IMR-90 (cell line): Measurements from ENCODE around the gene PDCD2. TPM values are rescaled to one million over a fixed set of nuclear protein-coding genes. Genes with fewer than 3 reads are reported as not detected.

ENCODE experiments used
- ATAC-seq: fragments of 200-7000 bp; cut with Tn5 transposase; 2 replicates; pipeline ENCODE4 v1.9.1; 2020; ENCODE audit warnings: low read depth, mild to moderate bottlenecking, moderate library complexity
- BruUV-seq: library from RNA; stranded (reverse); fragments of 400-500 nt; replicated peaks from 2 replicates; lab custom pipeline; 2021; lab: Mats Ljungman, UMichigan
- CTCF ChIA-PET: fragments of 300-600 bp; formaldehyde crosslinking; extraction: SDS; loops from one replicate; lab custom pipeline; 2021; ENCODE audit warnings: antibody characterized with exemption; lab: Yijun Ruan, JAX
- POLR2A ChIA-PET: fragments of 300-600 bp; sonication (Branson Sonifier 250); formaldehyde crosslinking; loops from one replicate; lab custom pipeline; 2022; ENCODE audit warnings: antibody characterized with exemption; ENCODE audit not compliant: unreplicated experiment; lab: Charles Lee
- DNase-seq: peaks from one replicate; pipeline ENCODE4 v3.0.0; 2013
- H2AFZ ChIP-seq: replicated peaks from 2 replicates; pipeline ENCODE3; 2013; ENCODE audit warnings: low read length, mild to moderate bottlenecking; ENCODE audit not compliant: poor library complexity
- H2AK5ac ChIP-seq: 2 replicates; pipeline ENCODE4 v1.6.1; 2013; ENCODE audit warnings: low read depth, low read length, inconsistent platforms
- H2AK9ac ChIP-seq: replicated peaks from 2 replicates; pipeline ENCODE3; 2013; ENCODE audit warnings: mild to moderate bottlenecking, low read depth, low read length, moderate library complexity; ENCODE audit not compliant: poor library complexity
- H2BK120ac ChIP-seq: 2 replicates; pipeline ENCODE4 v1.6.1; 2013; ENCODE audit warnings: low read depth, low read length, inconsistent platforms
- H2BK15ac ChIP-seq: 3 replicates; pipeline ENCODE4 v1.6.1; 2013; ENCODE audit warnings: low read depth, low read length, inconsistent platforms
- H2BK20ac ChIP-seq: 2 replicates; pipeline ENCODE4 v1.6.1; 2013; ENCODE audit warnings: low read depth, mild to moderate bottlenecking, inconsistent platforms, low read length, moderate library complexity
- H2BK5ac ChIP-seq: 2 replicates; pipeline ENCODE4 v1.6.1; 2013; ENCODE audit warnings: mild to moderate bottlenecking, low read depth, low read length, inconsistent platforms; ENCODE audit not compliant: poor library complexity, severe bottlenecking
- H3K14ac ChIP-seq: replicated peaks from 2 replicates; pipeline ENCODE4 v1.6.1; 2013; ENCODE audit warnings: low read depth, low read length, inconsistent platforms
- H3K18ac ChIP-seq: 2 replicates; pipeline ENCODE4 v1.6.1; 2013; ENCODE audit warnings: low read depth, low read length, control low read depth
- H3K23ac ChIP-seq: 2 replicates; pipeline ENCODE4 v1.6.1; 2013; ENCODE audit warnings: low read depth, low read length, inconsistent platforms
- H3K27ac ChIP-seq: 2 replicates; pipeline ENCODE4 v1.5.1; 2013; ENCODE audit warnings: mild to moderate bottlenecking, control low read depth, low read length; ENCODE audit not compliant: insufficient read depth
- H3K27me3 ChIP-seq: 2 replicates; pipeline ENCODE4 v1.6.1; 2013; ENCODE audit warnings: low read length; ENCODE audit not compliant: control insufficient read depth, insufficient read depth
- H3K36me3 ChIP-seq: 2 replicates; pipeline ENCODE4 v1.6.1; 2013; ENCODE audit warnings: low read length, mixed read lengths; ENCODE audit not compliant: control insufficient read depth, insufficient read depth
- H3K4ac ChIP-seq: 2 replicates; pipeline ENCODE4 v1.6.1; 2013; ENCODE audit warnings: low read depth, low read length, inconsistent platforms
- H3K4me1 ChIP-seq: 2 replicates; pipeline ENCODE4 v1.6.1; 2013; ENCODE audit warnings: low read length, mixed read lengths; ENCODE audit not compliant: control insufficient read depth, insufficient read depth
- H3K4me2 ChIP-seq: 2 replicates; pipeline ENCODE4 v1.6.1; 2013; ENCODE audit warnings: low read depth, mild to moderate bottlenecking, control low read depth, low read length, moderate library complexity
- H3K4me3 ChIP-seq: 2 replicates; pipeline ENCODE4 v1.5.1; 2013; ENCODE audit warnings: low read depth, mild to moderate bottlenecking, control low read depth, low read length, moderate library complexity; ENCODE audit not compliant: insufficient read depth
- H3K56ac ChIP-seq: 2 replicates; pipeline ENCODE4 v1.6.1; 2013; ENCODE audit warnings: low read length, inconsistent platforms; ENCODE audit not compliant: insufficient read depth; ENCODE audit errors: extremely low read depth
- H3K79me1 ChIP-seq, 2 experiments: 2 replicates each; pipeline ENCODE4 v1.6.1; 2013; ENCODE audit warnings: low read length in 2 of 2, inconsistent platforms in 1 of 2, low read depth in 1 of 2
- H3K9ac ChIP-seq: 2 replicates; pipeline ENCODE4 v1.6.1; 2013; ENCODE audit warnings: low read depth, low read length, control low read depth
- H3K9me1 ChIP-seq: 2 replicates; pipeline ENCODE4 v1.6.1; 2013; ENCODE audit warnings: low read length, inconsistent platforms; ENCODE audit not compliant: insufficient read depth
- H3K9me3 ChIP-seq: 2 replicates; pipeline ENCODE4 v1.6.1; 2013; ENCODE audit warnings: low read length; ENCODE audit not compliant: control insufficient read depth, insufficient read depth
- H4K20me1 ChIP-seq: 2 replicates; pipeline ENCODE4 v1.6.1; 2013; ENCODE audit warnings: low read length, inconsistent platforms; ENCODE audit not compliant: insufficient read depth
- H4K5ac ChIP-seq: 2 replicates; pipeline ENCODE4 v1.6.1; 2013; ENCODE audit warnings: mild to moderate bottlenecking, low read depth, low read length, control low read depth
- H4K8ac ChIP-seq, 2 experiments: 2 replicates each; pipeline ENCODE4 v1.6.1; 2013; ENCODE audit warnings: low read depth in 2 of 2, low read length in 2 of 2, control low read depth in 1 of 2, inconsistent platforms in 1 of 2
- H4K91ac ChIP-seq: 2 replicates; pipeline ENCODE4 v1.6.1; 2013; ENCODE audit warnings: low read depth, low read length, inconsistent platforms; ENCODE audit not compliant: insufficient read depth
- BHLHE40 ChIP-seq: fragments of 150-350 bp; IDR thresholded peaks from 2 replicates; pipeline ENCODE4 v1.6.1; 2016; ENCODE audit warnings: mild to moderate bottlenecking, low read depth, low read length
- CEBPB ChIP-seq: IDR thresholded peaks from 2 replicates; pipeline ENCODE4 v1.6.1; 2012; ENCODE audit warnings: low read depth, low read length, improper control_type of control experiment
- POLR2A ChIP-seq: IDR thresholded peaks from 2 replicates; pipeline ENCODE4 v1.6.1; 2012; ENCODE audit warnings: mild to moderate bottlenecking, low read depth, low read length
- RCOR1 ChIP-seq: IDR thresholded peaks from 2 replicates; pipeline ENCODE4 v1.6.1; 2012; ENCODE audit warnings: mild to moderate bottlenecking, low read length, improper control_type of control experiment; ENCODE audit not compliant: insufficient replicate concordance
- WGBS, 2 experiments: methylation state at CpG; one replicate each; pipeline versions ENCODE4 v1.1.5 to v1.1.7; 2013; ENCODE audit warnings: missing lambda C conversion rate in 2 of 2; ENCODE audit not compliant: insufficient read length in 1 of 2; ENCODE audit errors: extremely low coverage in 2 of 2; 5-methylcytosine and 5-hydroxymethylcytosine counted together
- dilution Hi-C: fragments of 300-500 bp; cut with HindIII; formaldehyde crosslinking; loops from one replicate; pipeline ENCODE4 v1.14.3; 2018; ENCODE audit warnings: low sequenced_read_pairs; ENCODE audit not compliant: unreplicated experiment
- in situ Hi-C: fragments of 300-500 bp; cut with MboI; formaldehyde crosslinking; loops from 3 replicates; pipeline ENCODE4 v1.14.3; 2019; ENCODE audit warnings: low sequenced_read_pairs, inconsistent platforms, mixed read lengths
- intact Hi-C: fragments of 100-400 bp; cut with micrococcal nuclease; formaldehyde crosslinking; loops from 2 replicates; pipeline ENCODE4 v1.10.0; 2022
- polyA plus RNA-seq, 3 experiments: library from polyadenylated mRNA; depleted of rRNA; stranded (reverse); fragments of >200 nt; gene quantifications; 2 replicates each; pipeline ENCODE4 v1.2.3, GENCODE V29; 2012; ENCODE audit warnings: low replicate concordance in 1 of 3
- total RNA-seq: library from RNA; depleted of rRNA; stranded (reverse); fragments of >200 nt; gene quantifications from 2 replicates; pipeline ENCODE4 v1.2.3, GENCODE V29; 2012

Gene PDCD2
- total and polyA plus RNA-seq, 2 of the 4 experiments (the other 2 are of a cell fraction), result 46.1 to 48.8 TPM

DNA sequence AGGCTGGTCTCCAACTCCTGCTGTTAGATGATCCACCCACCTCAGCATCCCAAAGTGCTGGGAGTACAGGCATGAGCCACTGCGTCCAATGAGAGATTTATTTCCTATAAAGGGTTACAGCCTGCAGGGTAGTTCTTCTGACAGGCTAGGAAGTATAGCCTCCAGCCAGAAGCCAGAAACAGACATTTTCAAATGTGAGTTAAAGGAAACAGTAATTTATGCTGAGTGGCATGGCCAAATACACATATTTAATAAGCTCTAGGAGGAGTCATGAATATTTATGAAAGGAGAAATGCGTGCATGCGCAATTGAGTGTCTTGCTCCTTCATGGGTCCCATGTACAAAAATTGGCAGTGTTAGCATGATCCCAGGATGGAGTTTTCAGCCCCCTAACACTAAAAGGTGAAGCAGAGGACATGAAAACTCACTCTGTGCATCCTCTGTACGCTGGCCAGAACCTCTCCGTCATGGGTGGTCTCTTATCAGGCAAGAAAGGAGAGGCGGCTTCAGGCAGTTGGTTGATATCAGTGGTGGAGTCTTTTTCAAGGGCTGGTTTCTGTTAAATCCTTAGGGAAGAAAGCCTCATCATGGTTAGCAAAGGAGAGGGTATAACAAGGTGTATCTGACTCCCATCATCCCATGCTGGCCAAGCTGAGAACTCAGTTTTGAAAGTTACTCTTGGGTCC, 21.3 kb upstream of the PDCD2 start:
- Histone ChIP-seq H4K91ac (no peak overlapping the region), H2BK120ac (no peak overlapping the region), H3K4me2 (no peak overlapping the region), H3K4me1 (no peaks in the 10 kb centered on the region), H2AFZ (no peak overlapping the region), H4K8ac (no peak overlapping the region), H3K79me1 (no peaks in the 10 kb centered on the region), H3K27me3 (no peaks in the 10 kb centered on the region), H3K27ac (no peak overlapping the region), H4K5ac (no peak overlapping the region), H2BK15ac (no peak overlapping the region), H2AK9ac (no peak overlapping the region), H3K14ac (no peak overlapping the region), H2BK20ac (no peak overlapping the region), H3K9me3 (no peaks in the 10 kb centered on the region), H3K18ac (no peak overlapping the region), H3K4me3 (no peak overlapping the region), H3K9ac (no peak overlapping the region), H3K9me1 (no peaks in the 10 kb centered on the region), H4K20me1 (no peaks in the 10 kb centered on the region), H3K4ac (no peak overlapping the region), H3K23ac (no peak overlapping the region), H2BK5ac (no peak overlapping the region), H3K56ac (no peak overlapping the region), H3K36me3 (no peaks in the 10 kb centered on the region), H2AK5ac (no peak overlapping the region)
- WGBS, 2 experiments, result no CpG with 5 or more reads among the region's 6 CpGs
- ATAC-seq (no peak), DNase-seq (no peak)
- CTCF ChIA-PET, result no interaction called here
- TF ChIP-seq CEBPB (no peak), BHLHE40 (no peak), POLR2A (no peak), RCOR1 (no peak)
- dilution Hi-C loops, result no loop called here
- intact Hi-C loops, result no loop called here
- no TSS peak for BruUV-seq
- in situ Hi-C loops, result no loop called here
- POLR2A ChIA-PET, result no interaction called here
